ENCODE results near the gene F10.

F10 gene

GRCh38 chr13:113117911-113118260, 4.7 kb upstream of the F10 start:
- no peak for DNase-seq

GRCh38 chr13:113118261-113119021, 4.2 kb upstream of the F10 start:
- DNase-seq: no peak

- DNase-seq: no peak
Measured at GRCh38 chr13:113119166-113119821, 3.3 kb upstream of the F10 start.

GRCh38 chr13:113119822-113120189, 2.8 kb upstream of the F10 start:
- no peak for DNase-seq

- no peak for DNase-seq
Measured at GRCh38 chr13:113120300-113121182, 2.1 kb upstream of the F10 start.

GRCh38 chr13:113121183-113121927, 1.2 kb upstream of the F10 start:
- no peak for DNase-seq

- DNase-seq: no peak
Measured at GRCh38 chr13:113121928-113122471, 599 bp upstream of the F10 start.

- no peak for DNase-seq
Measured at GRCh38 chr13:113123226-113124201, 915 bp downstream of the F10 start.

GRCh38 chr13:113124211-113124970, 1.8 kb downstream of the F10 start:
- DNase-seq: no peak

- DNase-seq: no peak
Measured at GRCh38 chr13:113125506-113126264, 3.1 kb downstream of the F10 start.

- no peak for DNase-seq
Measured at GRCh38 chr13:113126265-113127150, 3.9 kb downstream of the F10 start.

- no peak for DNase-seq
Measured at GRCh38 chr13:113129480-113129879, 6.9 kb downstream of the F10 start.

GRCh38 chr13:113129921-113130750, 7.5 kb downstream of the F10 start:
- no peak for DNase-seq

GRCh38 chr13:113135281-113135760, 12.7 kb downstream of the F10 start:
- DNase-seq: no peak

- DNase-seq: no peak
Measured at GRCh38 chr13:113137691-113138298, 15.2 kb downstream of the F10 start.

- no peak for DNase-seq
Measured at GRCh38 chr13:113138792-113139551, 16.4 kb downstream of the F10 start.

Measured in NK-92 treated with Interleukin-12 subunit alpha and Interleukin-12 subunit beta, amount 100 ng/mL, for 24 hours (cell line).